SK-N-SH (cell line): ENCODE measurements around the gene SRRD. TPM values are rescaled to one million over a fixed set of nuclear protein-coding genes. Genes with fewer than 3 reads are reported as not detected.

Experiments
- CTCF ChIA-PET: fragments of 300-600, 350-600 bp; formaldehyde crosslinking; extraction: SDS; loops from one replicate; lab custom pipeline; 2021; lab: Yijun Ruan, JAX
- POLR2A ChIA-PET: fragments of 350-600 bp; sonication (Branson Sonifier 250); formaldehyde crosslinking; extraction: SDS; loops from one replicate; lab custom pipeline; 2020; ENCODE audit warnings: antibody characterized with exemption, inconsistent platforms; lab: Yijun Ruan, JAX
- DNase-seq: peaks from one replicate; pipeline ENCODE4 v3.0.0; 2012
- H2AFZ ChIP-seq: fragments of 200-600 bp; sonication (generic); 2 replicates; pipeline ENCODE4 v1.8.1; 2016; ENCODE audit warnings: antibody characterized with exemption, mild to moderate bottlenecking, low read depth
- H3F3A ChIP-seq: fragments of 200-600 bp; sonication (generic); replicated peaks from 2 replicates; pipeline ENCODE3; 2016; ENCODE audit warnings: antibody characterized with exemption, mild to moderate bottlenecking; ENCODE audit not compliant: insufficient read depth
- H3K27ac ChIP-seq, 2 experiments: fragments of 200-500 bp in 1 of 2; fragments of 200-600 bp in 1 of 2; sonication (Bioruptor generic) in 1 of 2; sonication (generic), shearing (Covaris generic) in 1 of 2; 2 replicates each; pipeline versions ENCODE4 v1.5.1 to v1.6.1; 2014 to 2016; ENCODE audit warnings: low read depth in 2 of 2, inconsistent platforms in 1 of 2, low read length in 1 of 2, mild to moderate bottlenecking in 1 of 2, mixed read lengths in 1 of 2
- H3K27me3 ChIP-seq: fragments of 200-600 bp; sonication (generic), shearing (Covaris generic); 2 replicates; pipeline ENCODE4 v1.6.1; 2016; ENCODE audit warnings: mixed run types; ENCODE audit not compliant: insufficient read depth
- H3K36me3 ChIP-seq, 2 experiments: fragments of 200-500 bp in 1 of 2; fragments of 200-600 bp in 1 of 2; sonication (Bioruptor generic) in 1 of 2; sonication (generic) in 1 of 2; replicated peaks in 1 of 2; 2 replicates each; pipeline versions ENCODE3 to v1.5.1; 2014 to 2016; ENCODE audit warnings: low read length in 1 of 2, mild to moderate bottlenecking in 1 of 2; ENCODE audit not compliant: insufficient read depth in 2 of 2, control insufficient read depth in 1 of 2
- H3K4me1 ChIP-seq, 2 experiments: fragments of 200-500 bp in 1 of 2; fragments of 200-600 bp in 1 of 2; sonication (Bioruptor generic) in 1 of 2; sonication (generic), shearing (Covaris generic) in 1 of 2; 2 replicates each; pipeline versions ENCODE4 v1.5.1 to v1.6.1; 2014 to 2016; ENCODE audit warnings: low read depth in 1 of 2, low read length in 1 of 2, mixed run types in 1 of 2; ENCODE audit not compliant: insufficient read depth in 2 of 2, control insufficient read depth in 1 of 2
- H3K4me2 ChIP-seq: fragments of 200-600 bp; sonication (generic), shearing (Covaris generic); 2 replicates; pipeline ENCODE4 v1.6.1; 2017; ENCODE audit warnings: mixed run types
- H3K4me3 ChIP-seq, 2 experiments: fragments of 200-500 bp in 1 of 2; fragments of 200-600 bp in 1 of 2; sonication (Bioruptor generic) in 1 of 2; sonication (generic), shearing (Covaris generic) in 1 of 2; 2 replicates each; pipeline versions ENCODE4 v1.5.1 to v1.8.1; 2014 to 2016; ENCODE audit warnings: low read depth in 2 of 2, inconsistent platforms in 1 of 2, low read length in 1 of 2, mild to moderate bottlenecking in 1 of 2, mixed read lengths in 1 of 2, moderate library complexity in 1 of 2
- H3K79me2 ChIP-seq: fragments of 200-600 bp; sonication (generic); 2 replicates; pipeline ENCODE4 v1.8.1; 2017; ENCODE audit warnings: mild to moderate bottlenecking; ENCODE audit not compliant: insufficient read depth
- H3K9ac ChIP-seq: fragments of 200-600 bp; sonication (generic); 2 replicates; pipeline ENCODE4 v1.6.1; 2017; ENCODE audit warnings: mixed run types
- H3K9me2 ChIP-seq: fragments of 200-600 bp; sonication (generic); 2 replicates; pipeline ENCODE4 v1.6.1; 2017; ENCODE audit warnings: mixed run types
- H3K9me3 ChIP-seq: fragments of 200-600 bp; sonication (generic); 2 replicates; pipeline ENCODE4 v1.6.1; 2017; ENCODE audit warnings: mixed run types, mild to moderate bottlenecking, moderate library complexity
- H4K20me1 ChIP-seq: fragments of 200-600 bp; sonication (generic); 2 replicates; pipeline ENCODE4 v1.6.1; 2017; ENCODE audit warnings: mild to moderate bottlenecking, mixed run types; ENCODE audit not compliant: insufficient read depth
- EP300 ChIP-seq, 2 experiments: IDR thresholded peaks; 2 replicates each; pipeline versions ENCODE4 v1.4.0 to v1.6.1; 2012; ENCODE audit warnings: borderline replicate concordance in 1 of 2, low read depth in 1 of 2, low read length in 1 of 2
- EZH2phosphoT487 ChIP-seq: fragments of 200-600 bp; sonication (generic); IDR thresholded peaks from 2 replicates; pipeline ENCODE4 v1.6.1; 2017; ENCODE audit warnings: low read depth, mixed run types, mild to moderate bottlenecking, antibody characterized with exemption, moderate library complexity, borderline replicate concordance
- FOSL2 ChIP-seq: IDR thresholded peaks from 2 replicates; pipeline ENCODE4 v1.4.0; 2012; ENCODE audit warnings: low read depth, mild to moderate bottlenecking, moderate library complexity, borderline replicate concordance
- FOXJ3 ChIP-seq: sonication (generic); formaldehyde crosslinking; IDR thresholded peaks from 2 replicates; pipeline ENCODE4 v1.5.1; 2020; ENCODE audit warnings: mild to moderate bottlenecking, missing genetic modification reagents
- FOXM1 ChIP-seq: IDR thresholded peaks from 2 replicates; pipeline ENCODE4 v1.4.0; 2012; ENCODE audit warnings: low read depth, mild to moderate bottlenecking
- GABPA ChIP-seq: IDR thresholded peaks from 2 replicates; pipeline ENCODE4 v1.4.0; 2012; ENCODE audit warnings: low read depth, mild to moderate bottlenecking
- GATA2 ChIP-seq: sonication (generic); formaldehyde crosslinking; IDR thresholded peaks from 2 replicates; pipeline ENCODE4 v1.5.0; 2020; ENCODE audit warnings: mild to moderate bottlenecking, missing genetic modification reagents
- JUND ChIP-seq: IDR thresholded peaks from 2 replicates; pipeline ENCODE4 v1.4.0; 2012
- MAX ChIP-seq: IDR thresholded peaks from 2 replicates; pipeline ENCODE4 v1.4.0; 2012; ENCODE audit warnings: low read depth
- MXI1 ChIP-seq: IDR thresholded peaks from 2 replicates; pipeline ENCODE4 v1.6.1; 2012; ENCODE audit warnings: mild to moderate bottlenecking, low read depth, low read length, improper control_type of control experiment
- NFIC ChIP-seq: IDR thresholded peaks from 2 replicates; pipeline ENCODE4 v1.4.0; 2012; ENCODE audit warnings: borderline replicate concordance
- NRF1 ChIP-seq: IDR thresholded peaks from 2 replicates; pipeline ENCODE4 v1.6.1; 2012; ENCODE audit warnings: low read depth, mild to moderate bottlenecking, low read length
- PBX3 ChIP-seq: IDR thresholded peaks from 2 replicates; pipeline ENCODE4; 2012
- RAD21 ChIP-seq: IDR thresholded peaks from 2 replicates; pipeline ENCODE4 v1.6.1; 2012; ENCODE audit warnings: mild to moderate bottlenecking, low read length
- RXRA ChIP-seq: IDR thresholded peaks from 2 replicates; pipeline ENCODE4 v1.4.0; 2012; ENCODE audit warnings: low read depth, mild to moderate bottlenecking, borderline replicate concordance
- SIN3A ChIP-seq: IDR thresholded peaks from 2 replicates; pipeline ENCODE4 v1.6.1; 2012; ENCODE audit warnings: low read depth, mild to moderate bottlenecking, low read length, moderate library complexity, borderline replicate concordance
- TCF12 ChIP-seq: IDR thresholded peaks from 2 replicates; pipeline ENCODE4 v1.4.0; 2012
- TEAD4 ChIP-seq: IDR thresholded peaks from 2 replicates; pipeline ENCODE4 v1.4.0; 2012; ENCODE audit warnings: mild to moderate bottlenecking, borderline replicate concordance; ENCODE audit not compliant: insufficient read depth
- USF2 ChIP-seq: fragments of 150-350 bp; IDR thresholded peaks from 2 replicates; pipeline ENCODE4 v1.6.1; 2017; ENCODE audit warnings: antibody characterized with exemption, low read length, low read depth, borderline replicate concordance
- WGBS: methylation state at CpG from one replicate; pipeline ENCODE4 v1.1.6; 2017; ENCODE audit warnings: low lambda C conversion rate; 5-methylcytosine and 5-hydroxymethylcytosine counted together
- polyA plus RNA-seq, 3 experiments: library from polyadenylated mRNA; depleted of rRNA; stranded (reverse); fragments of >200 nt; gene quantifications; 2 replicates each; pipeline ENCODE4 v1.2.3, GENCODE V29; 2012

The SRRD gene
- polyA plus RNA-seq, 1 of the 3 experiments (the other 2 are of a cell fraction), result 12.9 TPM

GRCh38 chr22:26463688-26464087, 20.0 kb upstream of the SRRD start:
- POLR2A ChIA-PET, result no interaction called here
- H3K4me2 ChIP-seq, result no peak overlapping the region
- peaks cover 3% of the 10 kb centered on the region for H3F3A ChIP-seq
- WGBS, result 96% methylated on average over 9 of the region's 9 CpGs
- H3K27me3 ChIP-seq, result no peaks in the 10 kb centered on the region
- TF ChIP-seq TCF12 (no peak), EZH2phosphoT487 (no peak), USF2 (no peak), NFIC (no peak), RXRA (no peak), FOXM1 (no peak), JUND (no peak), GATA2 (CRISPR knock-in tag) (no peak), GABPA (no peak), SIN3A (no peak), PBX3 (no peak), FOXJ3 (CRISPR knock-in tag) (no peak), MXI1 (no peak), FOSL2 (no peak), TEAD4 (no peak), NRF1 (no peak), MAX (no peak), RAD21 (no peak), EP300 (IDR thresholded peaks at IDR 0.05; ENCODE audit: borderline replicate concordance in 1 of 2, low read depth in 1 of 2, low read length in 1 of 2) (no peak)
- CTCF ChIA-PET, result interaction anchor here (0.8 to 6.2 kb wide), 4 partner anchors 18 to 98 kb away, joined by 3 to 99 read pairs (median 34); no protein-coding TSS in a partner anchor
- H3K9me3 ChIP-seq, result no peaks in the 10 kb centered on the region
- no peak for DNase-seq
- no peak overlapping the region for H3K9ac ChIP-seq
- peaks cover 34 to 87% of the 10 kb centered on the region in 2 experiments for H3K36me3 ChIP-seq
- no peak overlapping the region for H2AFZ ChIP-seq
- no peaks in the 10 kb centered on the region for H3K9me2 ChIP-seq
- H3K4me1 ChIP-seq, result peaks cover 0 to 2% of the 10 kb centered on the region in 2 experiments; a peak in 2 of 4 replicates
- peaks cover 8% of the 10 kb centered on the region; the same call in 1 of the 2 replicates for H3K79me2 ChIP-seq
- no peak overlapping the region for H3K27ac ChIP-seq
- no peak overlapping the region for H3K4me3 ChIP-seq
- H4K20me1 ChIP-seq, result peaks cover 5% of the 10 kb centered on the region
